ENCODE measurements around the gene TLN1. TPM values are rescaled to one million over a fixed set of nuclear protein-coding genes. Genes with fewer than 3 reads are reported as not detected.

The TLN1 gene
- total RNA-seq, 2 donors from 2014 or later: 167 to 315 TPM

DNA sequence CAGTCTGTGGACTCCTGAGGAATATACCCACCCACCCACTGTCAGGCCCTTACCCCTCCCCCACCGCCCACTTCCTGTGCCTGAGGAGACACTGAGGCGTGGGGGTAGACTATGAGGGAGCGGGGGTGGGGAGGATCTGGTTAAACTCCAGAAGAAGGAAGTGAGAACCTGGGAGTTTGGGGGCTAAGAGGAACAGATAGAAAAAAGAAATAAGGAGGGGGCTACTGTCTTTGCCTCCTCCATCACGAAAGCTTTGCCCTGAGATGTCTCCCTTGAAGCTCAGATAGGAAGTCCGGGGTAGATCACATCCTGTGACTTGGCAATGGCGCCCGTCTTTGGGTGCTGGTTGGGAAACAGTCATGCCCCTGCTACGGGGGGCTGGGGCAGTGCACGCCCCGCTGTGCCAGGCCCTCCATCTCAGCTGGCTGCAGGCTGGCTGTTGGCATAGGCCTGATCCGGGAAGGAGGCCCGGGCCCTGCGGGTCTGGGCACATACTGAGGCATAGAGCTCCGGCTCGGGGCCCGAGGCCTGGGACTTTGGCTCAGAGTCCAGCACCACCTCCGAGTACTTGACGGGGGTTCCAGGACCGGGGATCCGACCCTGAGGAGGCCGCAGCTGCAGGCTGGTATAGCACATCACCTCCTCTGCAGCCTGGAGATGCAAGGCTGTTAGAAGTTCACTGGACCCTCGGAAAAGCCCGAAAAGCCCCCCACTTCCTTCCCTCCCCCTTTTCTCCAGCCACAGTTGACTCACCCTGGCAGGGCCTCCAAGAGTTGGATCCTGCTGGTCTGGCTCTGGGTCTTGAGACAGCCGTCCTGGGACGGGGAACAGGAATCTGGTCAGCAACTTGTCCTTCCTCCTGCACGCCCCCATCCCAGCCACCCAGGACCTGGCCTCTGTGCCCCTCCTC is 82.3 kb downstream of the TLN1 start:
- H3K4me3 ChIP-seq: no peak overlapping the region
- peaks cover 4% of the 10 kb centered on the region for H3K4me1 ChIP-seq (replicated peaks)
- no peaks in the 10 kb centered on the region for H3K36me3 ChIP-seq
- H3K27ac ChIP-seq: no peak overlapping the region
- intact Hi-C loops (cut with DNase I): loop anchor here (5.0 to 10.0 kb wide), 3 partner anchors 42 to 233 kb away; partner anchors contain the start of gene TESK1
- H3K9me3 ChIP-seq: no peaks in the 10 kb centered on the region
- WGBS: 68% methylated on average over 23 of the region's 26 CpGs
- DNase-seq (ENCODE audit: low spot score): no peak
- no peak for TF ChIP-seq POLR2AphosphoS5 (IDR thresholded peaks at IDR 0.05)
- no peaks in the 10 kb centered on the region for H3K27me3 ChIP-seq (replicated peaks; ENCODE audit: insufficient read depth)

Small RNA genes lying within 50 kb of the gene (microRNA-seq; reads per million reads assigned to microRNA genes)
- 0.75 reads per million for gene MIR6852
- 0.59 reads per million for gene MIR6853

Small RNA genes lying within 50 kb of the gene (small RNA-seq; reads per million reads assigned to genes)
- gene MIR6853 (0 to 0.37 reads per million in 2 donors), gene RMRP (0 reads per million in 2 donors), gene RN7SL22P (0 reads per million in 2 donors)

Other genes with a start within 250 kb of the TLN1 start
- gene RUSC2, start 242.1 kb downstream of the TLN1 start, total RNA-seq: 10 to 100 TPM; 13.6 to 33.1 TPM
- 10 to 100 TPM; 40.2 to 67.3 TPM for gene TESK1, start 126.9 kb downstream of the TLN1 start, total RNA-seq
- 1 to 10 TPM; 3.0 to 3.2 TPM for gene CD72, start 113.8 kb downstream of the TLN1 start, total RNA-seq
- gene SIT1, start 81.3 kb downstream of the TLN1 start, total RNA-seq: under 1 TPM; 0.18 to 0.68 TPM
- over 10,000 TPM in 1 of 2 donors, 1,000 to 10,000 TPM in 1; 1,879 to 13,864 TPM for gene RMRP, start 74.2 kb downstream of the TLN1 start, total RNA-seq
- gene CCDC107, start 73.9 kb downstream of the TLN1 start, total RNA-seq: 10 to 100 TPM; 22.8 to 26.2 TPM
- gene ARHGEF39, start 67.0 kb downstream of the TLN1 start, total RNA-seq: 1 to 10 TPM; 1.1 to 1.8 TPM
- not detected for gene CA9, start 58.3 kb downstream of the TLN1 start, total RNA-seq
- 1,000 to 10,000 TPM; 1,037 to 1,042 TPM for gene TPM2, start 42.3 kb downstream of the TLN1 start, total RNA-seq
- 100 to 1,000 TPM in 1 of 2 donors, 10 to 100 TPM in 1; 60.9 to 120 TPM for gene CREB3, start 471 bp upstream of the TLN1 start, total RNA-seq
- 10 to 100 TPM; 48.5 to 55.4 TPM for gene GBA2, start 17.0 kb upstream of the TLN1 start, total RNA-seq
- 10 to 100 TPM; 19.4 to 30.3 TPM for gene RGP1, start 17.1 kb upstream of the TLN1 start, total RNA-seq
- not detected for gene MSMP, start 22.1 kb upstream of the TLN1 start, total RNA-seq
- 10 to 100 TPM; 17.3 to 33.2 TPM for gene NPR2, start 59.4 kb upstream of the TLN1 start, total RNA-seq
- gene SPAG8, start 80.1 kb upstream of the TLN1 start, total RNA-seq: 1 to 10 TPM in 1 of 2 donors, under 1 TPM in 1; 0.68 to 9.2 TPM
- 10 to 100 TPM; 38.6 to 39.7 TPM for gene HINT2, start 82.8 kb upstream of the TLN1 start, total RNA-seq
- 1 to 10 TPM in 1 of 2 donors, under 1 TPM in 1; 0.46 to 5.1 TPM for gene FAM221B, start 96.5 kb upstream of the TLN1 start, total RNA-seq
- 10 to 100 TPM; 15.8 to 25.9 TPM for gene TMEM8B, start 97.0 kb upstream of the TLN1 start, total RNA-seq
- gene OR13J1, start 138.2 kb upstream of the TLN1 start, total RNA-seq: not detected
- 1 to 10 TPM; 1.3 to 1.5 TPM for gene HRCT1, start 174.0 kb upstream of the TLN1 start, total RNA-seq
- gene SPAAR, start 177.3 kb upstream of the TLN1 start, total RNA-seq: 10 to 100 TPM in 1 of 2 donors, under 1 TPM in 1; 0.64 to 31.4 TPM
- gene OR2S2, start 226.0 kb upstream of the TLN1 start, total RNA-seq: not detected

All from prostate gland (tissue), 2 donors.